Activated effector memory CD4-positive, alpha-beta T cell treated with Interleukin-2 at 50 U/mL for 16 hours (primary cell): ENCODE data around the gene LAGE3.
A peak's percentile ranks its signal among the peaks of the same experiment; 100 is the strongest.

Source experiments
- DNase-seq: peaks from one replicate; pipeline ENCODE4 v3.0.0-alpha.2; 2020

LAGE3 gene, protein sequence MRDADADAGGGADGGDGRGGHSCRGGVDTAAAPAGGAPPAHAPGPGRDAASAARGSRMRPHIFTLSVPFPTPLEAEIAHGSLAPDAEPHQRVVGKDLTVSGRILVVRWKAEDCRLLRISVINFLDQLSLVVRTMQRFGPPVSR

GRCh38 chrX:154478728-154479622, at the start of gene LAGE3:
LAGE3 (minus strand) TSS chrX:154479281; CDS start chrX:154478915, 366 bp downstream.
- DNase-seq: peak; percentile 90

DNA sequence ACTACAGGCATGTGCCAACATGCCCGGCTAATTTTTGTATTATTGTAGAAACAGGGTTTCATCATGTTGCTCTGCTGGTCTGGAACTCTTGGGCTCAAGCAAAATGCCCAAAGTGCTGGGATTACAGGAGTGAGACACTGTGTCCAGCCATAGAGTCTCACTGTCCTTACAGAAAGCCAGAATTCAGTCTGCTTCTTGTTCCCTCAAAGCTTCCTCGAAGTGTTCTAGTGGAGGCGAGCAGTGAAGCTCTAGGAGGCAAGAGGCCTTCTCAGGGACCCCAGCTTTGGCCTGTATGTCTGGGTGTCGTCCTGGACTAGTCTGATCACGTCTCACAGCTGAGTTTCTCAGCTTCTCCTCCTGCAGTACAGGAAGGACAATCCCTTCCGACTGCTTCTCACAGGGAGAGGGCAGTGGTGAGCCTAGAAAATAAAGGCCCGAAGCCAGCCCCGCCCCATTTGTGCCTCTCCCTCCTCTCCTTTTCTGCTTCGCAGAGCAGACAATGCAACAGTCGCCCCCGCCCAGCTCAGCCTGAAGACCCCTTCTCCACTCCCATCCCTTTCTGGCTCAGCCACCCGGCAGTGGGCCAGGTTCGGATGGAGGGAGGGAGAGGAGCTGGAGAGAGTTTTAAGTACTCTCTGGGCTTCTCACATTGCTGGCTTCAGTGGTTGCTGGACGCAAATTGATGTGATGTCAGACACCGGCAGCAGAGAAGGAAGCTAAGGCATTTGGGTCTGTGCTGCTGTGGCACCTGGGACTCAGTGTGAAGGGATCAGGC, 48.0 kb upstream of the LAGE3 start:
- peak; percentile 40 for DNase-seq

- no peak for DNase-seq
Observed at GRCh38 chrX:154525606-154526490, 46.8 kb upstream of the LAGE3 start.

DNA sequence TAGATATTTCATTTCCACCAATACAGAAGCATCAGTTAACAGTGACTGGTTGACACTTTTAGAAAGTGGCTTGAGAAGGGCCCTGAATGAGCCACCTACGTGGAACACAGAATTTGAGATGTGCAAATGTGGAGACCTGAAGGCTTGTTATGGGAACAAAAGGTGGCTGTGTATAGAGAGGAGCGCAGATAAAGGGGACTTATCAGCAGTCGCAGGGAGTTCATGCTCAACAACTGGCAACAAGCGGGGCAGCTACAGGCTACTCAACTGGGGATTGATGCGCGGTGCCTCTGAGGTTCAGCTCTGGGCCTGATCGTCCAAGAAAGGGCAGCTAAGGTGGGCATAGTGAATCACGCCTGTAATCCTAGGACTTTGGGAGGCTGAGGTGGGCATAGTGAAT, 40.3 kb upstream of the LAGE3 start:
- no peak for DNase-seq

GRCh38 chrX:154517101-154517781, 38.2 kb upstream of the LAGE3 start:
- DNase-seq: no peak

DNA sequence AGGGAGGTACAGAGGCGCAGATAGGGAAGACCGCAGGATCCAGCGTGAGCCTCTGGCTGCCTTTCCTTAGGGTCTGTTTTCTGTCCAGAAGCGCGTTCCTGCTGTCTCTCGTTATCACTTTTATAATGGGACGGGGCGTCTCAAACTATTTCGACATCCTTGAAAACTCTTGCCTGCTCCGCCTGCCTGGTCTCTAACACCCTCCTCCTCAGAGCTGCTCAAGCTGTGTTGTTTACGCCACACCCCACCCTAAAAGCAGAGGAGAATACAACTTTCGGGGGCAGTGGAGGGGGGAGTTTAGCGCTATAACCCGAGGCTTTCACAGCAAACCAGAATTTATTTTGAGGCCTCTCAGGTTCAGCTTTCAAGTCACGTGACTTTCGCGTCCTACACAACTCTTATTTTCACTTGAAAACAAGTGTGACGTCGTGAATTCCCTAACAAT, 37.6 kb upstream of the LAGE3 start:
- no peak for DNase-seq

GRCh38 chrX:154515966-154516655, 37.0 kb upstream of the LAGE3 start, which contains the start of gene FAM3A:
FAM3A (minus strand) TSS chrX:154516232; CDS start chrX:154515772, 460 bp downstream.
- peak; percentile 88 for DNase-seq

DNA sequence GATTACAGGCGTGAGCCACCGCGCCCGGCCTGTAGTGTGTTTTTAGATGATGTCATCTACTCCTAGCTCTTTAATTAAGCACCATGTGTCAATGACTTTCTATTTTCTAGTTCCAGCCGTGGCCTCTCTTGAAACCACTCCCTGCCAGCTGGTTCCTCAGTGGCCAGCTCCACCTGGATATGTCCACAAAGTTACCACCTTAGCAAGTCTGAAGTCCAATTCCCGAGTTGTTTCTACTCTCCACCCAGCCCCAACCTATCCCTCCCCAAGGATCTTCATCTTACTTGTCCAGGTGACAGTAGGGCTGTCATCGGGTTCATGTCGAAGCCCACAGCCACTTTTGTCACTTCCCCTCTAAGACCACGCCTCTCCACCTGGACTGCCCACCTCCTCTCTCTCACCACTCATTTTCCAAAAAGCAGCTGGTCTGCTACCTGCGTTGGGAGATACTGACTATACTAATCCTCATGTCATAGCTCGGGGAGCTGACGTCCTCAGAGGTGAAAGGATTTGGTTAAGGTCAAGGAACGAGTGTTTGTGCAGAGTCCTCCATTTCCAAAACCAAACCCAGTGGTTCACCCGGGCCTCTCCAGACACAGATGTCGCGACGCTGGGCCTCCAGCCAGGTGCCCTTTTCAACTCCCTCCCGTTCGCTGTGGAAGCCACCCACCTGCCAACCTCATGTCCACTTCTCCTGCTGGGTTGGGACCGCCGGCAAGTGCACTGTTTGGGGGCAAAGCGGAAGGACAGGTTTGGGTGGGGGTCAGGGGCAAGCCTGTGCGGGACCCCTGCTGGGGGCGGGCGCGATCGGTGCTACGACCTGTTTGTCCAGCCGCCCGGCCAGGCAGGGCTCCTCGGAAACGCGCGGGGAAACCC, 36.2 kb upstream of the LAGE3 start:
- peak; percentile 7 for DNase-seq

- DNase-seq: no peak
Observed at GRCh38 chrX:154513716-154514115, 34.6 kb upstream of the LAGE3 start.

GRCh38 chrX:154512879-154513553, 33.9 kb upstream of the LAGE3 start:
- no peak for DNase-seq

DNA sequence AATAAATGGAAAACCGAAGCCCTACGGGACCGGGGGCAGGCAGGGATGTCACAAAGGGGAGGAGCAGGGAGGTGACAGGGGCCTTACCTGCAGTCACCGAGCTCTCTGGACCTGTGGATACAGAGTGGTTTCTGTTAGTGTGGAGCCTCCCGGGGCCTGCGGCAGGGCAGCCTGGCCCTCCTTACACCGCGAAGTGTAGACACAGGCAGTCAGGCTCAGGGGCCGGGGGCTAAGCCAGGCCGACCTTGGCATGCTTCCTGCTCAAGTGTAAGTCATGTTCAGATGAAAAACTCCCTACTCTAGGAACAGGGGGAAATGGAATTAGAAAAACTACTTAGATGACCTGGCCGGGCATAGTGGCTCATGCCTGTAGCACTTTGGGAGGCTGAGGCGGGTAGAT, 32.7 kb upstream of the LAGE3 start:
- DNase-seq: no peak

DNA sequence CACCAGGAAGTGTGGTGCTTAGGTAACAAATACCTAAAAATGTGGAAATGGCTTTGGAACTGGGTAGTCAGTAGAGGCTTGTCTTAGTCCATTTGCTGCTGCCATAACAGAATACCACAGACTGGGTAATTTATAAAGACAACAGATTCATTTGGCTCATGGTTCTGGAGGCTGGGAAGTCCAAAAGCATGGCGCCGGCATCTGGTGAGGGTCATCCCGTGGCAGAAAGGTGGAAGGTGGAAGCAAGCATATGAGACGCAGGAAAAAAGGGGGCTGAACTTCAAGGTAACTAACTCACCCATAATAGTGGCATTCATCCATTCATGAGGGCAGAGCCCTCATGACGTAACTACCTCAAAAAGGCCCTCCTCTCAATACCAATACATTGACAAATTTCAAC, 30.4 kb upstream of the LAGE3 start:
- DNase-seq: no peak

GRCh38 chrX:154508384-154508745, 29.3 kb upstream of the LAGE3 start:
- no peak for DNase-seq

DNA sequence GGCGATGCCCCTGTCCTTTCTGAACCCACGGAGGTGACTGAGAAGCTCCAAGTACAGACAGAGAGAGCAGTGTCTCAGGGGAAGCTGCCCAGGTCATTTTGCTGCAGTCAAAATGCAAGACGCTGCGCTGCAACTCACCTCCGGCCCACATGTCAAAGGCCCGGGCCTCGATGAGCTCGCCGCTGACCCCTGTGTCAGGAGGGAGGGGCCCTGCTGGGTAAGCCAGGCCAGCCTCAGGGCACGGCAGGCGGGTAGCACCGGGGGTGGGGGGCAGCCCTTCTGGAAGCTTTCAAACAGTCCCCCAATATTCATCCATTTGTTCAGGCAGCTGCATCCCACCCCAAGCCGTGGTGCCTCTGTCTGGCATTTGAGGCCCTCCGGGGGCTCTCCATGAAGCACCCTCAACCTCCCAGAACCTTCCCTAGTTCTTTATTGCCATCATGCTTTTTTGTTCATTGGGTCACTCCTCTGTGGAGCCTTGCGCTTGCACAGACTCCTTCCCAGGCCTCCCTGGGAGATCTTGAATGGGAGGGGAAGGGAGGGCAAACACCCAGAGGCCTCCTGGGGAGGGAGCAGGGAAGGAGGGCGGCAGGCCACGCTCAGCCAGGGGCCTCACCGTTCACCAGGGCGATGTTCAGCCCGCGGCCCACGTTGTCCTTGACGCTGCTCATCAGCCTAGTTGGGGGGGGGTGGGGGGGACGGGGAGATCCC, 28.7 kb upstream of the LAGE3 start:
- DNase-seq: no peak

DNA sequence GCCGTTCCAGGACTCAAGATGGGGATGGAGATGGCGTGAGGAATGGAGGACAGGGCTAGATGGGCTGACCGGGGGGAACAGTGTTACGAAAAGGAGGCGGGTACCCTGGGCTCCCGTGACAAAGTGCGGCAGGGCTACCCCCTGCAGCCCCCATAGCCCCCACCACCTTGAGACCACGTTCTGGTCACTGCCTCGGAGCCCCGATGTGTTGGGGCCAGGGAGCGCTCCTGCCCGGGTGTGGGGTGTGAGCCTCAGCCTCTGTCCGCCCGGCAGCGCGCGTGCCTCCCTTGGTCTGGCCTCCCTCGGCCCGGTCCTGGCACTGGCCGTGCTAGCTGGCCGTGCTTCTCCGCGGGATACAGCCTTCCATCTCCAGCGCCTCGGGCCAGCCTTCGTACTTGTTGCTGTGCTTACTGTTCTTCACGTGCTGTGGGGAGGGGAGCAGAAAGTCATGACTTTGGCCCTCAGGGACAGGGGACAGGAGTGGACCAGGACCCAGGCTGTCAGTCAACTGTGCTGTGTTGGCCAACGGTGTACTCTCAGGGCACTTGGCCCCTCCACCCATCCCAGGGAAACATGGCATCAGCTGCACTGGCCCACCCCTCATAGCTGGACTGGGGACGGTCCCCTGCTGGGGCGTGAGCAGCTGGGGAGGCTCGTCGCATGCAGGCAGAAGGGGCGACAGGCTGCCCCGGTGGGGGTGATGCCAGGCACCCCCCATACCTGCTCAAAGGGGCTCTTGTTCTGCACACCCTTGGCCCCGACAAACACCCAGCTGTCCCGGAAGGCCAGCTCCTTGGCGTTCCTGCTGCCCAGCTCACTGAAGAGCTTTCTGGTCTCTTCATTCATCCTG, 27.6 kb upstream of the LAGE3 start:
- no peak for DNase-seq

- DNase-seq: no peak
Observed at GRCh38 chrX:154505734-154506133, 26.7 kb upstream of the LAGE3 start.

- DNase-seq: no peak
Observed at GRCh38 chrX:154502989-154503388, 23.9 kb upstream of the LAGE3 start.

- no peak for DNase-seq
Observed at GRCh38 chrX:154502098-154502497, 23.0 kb upstream of the LAGE3 start.
